ENCODE data around the gene ACYP1.

DNA sequence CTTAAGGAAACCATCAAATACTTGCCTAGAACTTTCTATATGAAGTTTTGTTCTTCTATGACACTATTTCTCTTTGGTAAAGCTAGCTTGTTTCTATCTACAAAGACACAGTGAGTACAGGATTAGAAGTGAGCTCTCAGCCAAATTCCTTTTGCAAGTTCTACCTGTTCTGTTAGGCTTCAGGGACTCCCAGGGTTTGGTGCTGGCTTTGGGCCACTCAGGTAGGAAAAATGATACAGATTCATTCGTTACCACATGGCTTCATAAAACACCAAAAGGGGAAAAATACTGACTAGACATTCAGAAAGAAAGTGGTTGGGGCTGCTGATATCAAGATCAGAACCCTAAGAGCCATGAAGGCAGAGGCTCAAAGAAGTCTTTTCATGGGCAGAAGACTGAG, 19.4 kb upstream of the ACYP1 start:
- no peak for TF ChIP-seq GATA2 (IDR thresholded peaks at IDR 0.05; ENCODE audit: low read depth, low read length)
- no peak for TF ChIP-seq GATA3 (IDR thresholded peaks at IDR 0.05; ENCODE audit: low read depth, low read length)

All from SH-SY5Y (cell line).